CD4-positive, alpha-beta T cell treated with Interleukin-4 for 4 hours (primary cell): ENCODE measurements around the gene HUS1.
"Not testable (repeated sequence)": the region's sequence is repeated elsewhere in the genome, so short reads cannot be mapped to it uniquely, and the experiment has no call there.

Experiments
- DNase-seq: peaks from one replicate; pipeline ENCODE4 v3.0.0-alpha.2; 2020

The HUS1 gene

DNA sequence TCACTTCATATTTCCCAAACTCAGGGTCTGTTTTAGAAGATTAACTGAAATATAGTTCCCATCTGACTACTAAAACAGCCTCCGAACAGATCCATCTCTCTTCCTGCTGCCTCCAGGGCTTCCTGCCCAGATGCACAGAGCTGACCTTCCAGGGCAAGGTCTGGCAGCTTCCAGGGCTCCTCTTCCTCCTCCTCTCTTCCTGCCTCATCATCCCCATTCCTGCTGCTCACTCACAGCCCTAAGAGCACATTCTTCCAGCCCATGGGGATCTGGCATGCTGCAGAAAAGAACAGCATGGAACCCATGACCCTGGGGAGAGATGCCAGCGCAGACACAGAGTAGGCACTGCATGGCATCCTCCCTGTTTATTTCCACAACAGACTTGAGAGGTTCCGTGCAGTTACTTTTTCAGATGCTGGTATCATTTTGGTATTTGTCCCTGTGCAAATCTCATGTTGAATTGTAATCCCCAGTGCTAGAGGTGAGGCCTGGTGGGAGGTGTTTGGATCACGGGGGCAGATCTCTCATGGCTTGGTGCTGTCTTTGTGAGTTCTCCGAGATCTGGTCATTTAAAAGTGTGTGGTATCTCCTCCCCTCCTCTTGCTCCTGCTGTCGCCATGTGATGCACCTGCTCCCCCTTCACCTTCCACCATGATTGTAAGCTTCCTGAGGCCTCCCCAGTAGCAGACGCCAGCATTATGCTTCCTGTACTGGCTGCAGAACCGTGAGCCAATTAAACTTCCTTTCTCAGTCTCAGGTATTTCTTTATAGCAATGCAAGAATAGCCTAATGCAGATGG lies 35.5 kb downstream of the HUS1 start:
- DNase-seq, result no peak

DNA sequence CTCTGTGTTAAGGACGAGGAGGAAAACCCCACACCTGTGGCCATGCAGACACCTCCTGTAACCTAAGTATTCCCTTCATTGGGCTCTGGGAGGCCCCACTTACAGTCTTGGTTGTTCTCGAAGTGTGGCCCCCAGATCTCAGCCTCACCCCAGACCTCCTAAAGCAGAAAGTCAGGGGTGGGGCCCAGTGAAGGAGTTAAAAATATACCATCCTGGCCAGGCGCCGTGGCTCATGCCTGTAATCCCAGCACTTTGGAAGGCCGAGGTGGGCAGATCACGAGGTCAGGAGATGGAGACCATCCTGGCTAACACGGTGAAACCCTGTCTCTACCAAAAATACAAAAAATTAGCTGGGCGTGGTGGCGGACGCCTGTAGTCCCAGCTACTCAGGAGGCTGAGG lies 36.8 kb downstream of the HUS1 start:
- DNase-seq, result not testable (repeated sequence)

DNA sequence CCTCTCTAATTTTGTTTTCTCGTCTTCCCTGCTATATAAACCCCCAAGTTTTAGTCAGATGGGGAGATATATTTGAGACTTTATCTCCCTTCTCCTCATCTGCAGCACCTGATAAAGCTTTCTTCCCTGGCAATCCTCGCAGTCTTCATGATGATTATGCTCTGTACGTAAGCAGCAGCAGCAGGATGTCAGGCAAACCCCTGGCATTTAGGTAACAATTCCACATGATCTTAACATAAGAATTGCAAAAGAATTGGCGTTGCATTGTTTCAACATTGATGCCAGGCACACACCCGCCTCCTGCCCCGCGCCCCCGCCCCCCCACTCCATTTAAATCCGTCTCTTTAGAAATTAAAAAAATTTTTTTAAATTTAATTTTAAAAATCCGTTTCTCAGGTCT lies 37.3 kb downstream of the HUS1 start:
- no peak for DNase-seq

DNA sequence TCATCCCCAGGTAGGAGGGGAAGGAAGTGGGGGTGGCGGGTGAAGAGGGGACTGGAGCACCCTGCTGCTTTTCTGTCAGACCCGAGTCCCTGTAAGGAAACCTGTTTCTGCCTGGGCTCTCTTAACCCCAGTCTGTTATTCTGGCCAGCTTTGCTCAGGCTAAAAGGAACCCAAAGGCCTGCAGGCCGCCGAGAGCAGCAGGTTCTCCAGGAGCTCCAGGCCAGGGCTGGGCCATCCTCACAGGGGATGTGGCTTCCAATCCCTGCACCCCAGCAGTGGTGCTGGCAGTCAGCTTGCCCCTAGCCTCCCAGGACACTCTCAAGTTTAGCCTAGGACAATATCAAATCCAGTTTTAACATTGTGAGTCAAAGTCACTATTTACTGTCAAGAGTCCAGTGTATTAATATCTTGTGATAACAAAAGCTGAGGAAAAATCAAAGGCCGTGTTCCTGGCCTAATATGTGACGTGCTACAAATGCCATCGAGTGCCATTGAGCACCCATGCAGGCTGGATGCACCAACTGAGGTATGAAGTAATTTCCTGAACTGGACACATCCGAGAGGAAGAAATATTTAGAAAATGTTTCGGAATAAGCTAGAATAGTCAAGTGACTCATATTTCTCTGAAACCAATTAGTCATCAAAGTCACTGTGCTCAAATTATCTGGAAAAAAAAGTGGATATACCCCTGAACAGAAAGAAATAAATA lies 38.1 kb downstream of the HUS1 start:
- no peak for DNase-seq

DNA sequence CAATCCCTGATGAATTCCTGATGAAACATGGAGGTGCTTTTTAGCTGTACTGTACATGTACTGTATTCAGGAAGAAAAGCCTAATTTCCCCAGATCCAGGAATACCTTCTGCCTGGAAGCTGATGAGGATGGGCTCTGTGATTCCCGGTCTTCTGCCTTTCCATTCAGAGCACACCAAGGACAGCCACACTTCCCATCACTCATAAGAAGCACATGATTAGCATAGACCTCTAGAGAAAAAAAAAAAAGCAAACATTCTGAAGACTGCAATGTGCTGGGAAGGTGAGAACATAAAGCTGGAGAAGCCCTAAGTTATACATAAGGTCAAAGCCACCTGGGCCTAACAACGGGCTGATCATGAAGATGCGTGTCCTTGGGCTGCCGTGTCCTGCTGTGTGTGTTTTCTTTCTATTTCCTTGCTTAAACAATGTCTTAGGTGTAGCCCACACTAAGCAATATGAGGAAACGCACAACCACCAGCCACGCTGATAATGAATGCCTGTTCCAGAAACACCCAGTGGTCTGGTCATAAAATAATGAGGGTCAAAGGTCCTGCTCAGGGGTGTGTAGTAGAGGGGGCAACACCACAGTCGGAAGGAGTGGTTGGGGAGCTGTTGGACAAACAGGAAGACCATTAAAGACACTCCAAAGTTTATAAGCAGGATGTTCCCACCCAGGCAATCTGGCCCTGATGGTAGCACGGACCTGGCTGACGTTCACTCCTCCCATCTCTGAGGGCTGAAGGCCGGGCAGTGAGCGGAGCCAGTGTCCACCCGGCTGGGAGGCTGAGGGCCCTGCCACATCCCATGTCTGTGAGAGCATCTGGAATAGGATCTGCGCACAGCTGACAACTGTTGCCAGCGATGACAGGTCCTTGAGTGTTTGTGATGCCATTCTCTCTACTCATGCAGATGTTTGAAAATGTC lies 39.1 kb downstream of the HUS1 start:
- DNase-seq, result no peak

DNA sequence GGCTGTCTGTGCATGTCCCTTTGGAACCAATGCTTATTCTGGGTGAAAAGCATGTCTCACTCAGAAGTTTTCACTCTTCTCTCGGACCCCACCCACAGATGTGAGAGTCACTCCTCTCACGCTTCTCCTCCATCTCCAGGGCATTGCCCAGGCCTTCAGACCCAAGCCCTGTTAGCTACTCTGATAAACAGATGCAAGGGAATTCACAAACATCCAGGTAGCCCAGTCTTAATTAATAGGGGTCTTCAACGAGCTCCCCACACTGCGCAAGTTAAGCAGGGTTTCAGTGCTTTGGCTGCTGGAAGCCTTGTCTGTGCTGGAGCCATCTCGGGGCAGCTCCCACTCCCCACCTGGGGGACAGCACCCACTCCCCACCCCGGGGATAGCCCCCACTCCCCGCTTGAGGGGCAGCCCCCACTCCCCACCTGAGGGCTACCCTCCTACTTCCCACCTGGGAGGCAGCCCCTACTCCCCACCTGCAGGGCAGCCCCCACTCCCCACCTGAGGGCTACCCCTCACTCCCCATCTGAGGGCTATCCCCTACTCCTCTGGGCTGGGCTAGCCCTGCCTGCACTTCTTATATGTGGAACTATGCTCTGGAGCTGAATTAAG lies 39.9 kb downstream of the HUS1 start:
- no peak for DNase-seq

DNA sequence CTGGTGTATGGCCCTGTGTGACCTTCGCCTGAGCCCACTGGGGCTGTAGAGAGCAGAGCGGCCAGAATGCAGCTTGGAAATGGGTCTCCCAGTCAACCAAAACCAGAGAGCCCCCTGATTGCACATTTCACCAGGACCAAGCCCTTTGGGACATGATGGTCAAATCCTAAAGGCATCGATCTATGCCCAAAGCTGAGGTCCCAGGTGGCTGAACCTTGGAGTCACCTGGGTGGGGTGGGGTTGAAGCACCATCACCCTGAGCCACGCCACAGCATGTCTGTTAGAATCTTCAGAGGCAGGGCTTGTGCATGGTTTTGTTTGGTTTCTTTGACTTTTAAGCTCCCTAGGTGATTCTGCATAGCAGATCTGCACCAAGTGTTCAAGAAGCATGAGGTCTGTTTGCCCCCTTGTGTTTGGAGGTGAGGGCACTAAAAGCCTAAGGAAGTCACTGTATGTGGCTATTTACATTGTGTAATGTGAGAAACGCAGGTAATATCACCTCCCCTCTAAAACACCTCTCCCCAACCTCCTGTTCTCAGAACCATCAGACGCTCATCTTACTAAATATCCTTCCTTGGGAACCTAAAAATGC lies 40.7 kb downstream of the HUS1 start:
- DNase-seq, result no peak

DNA sequence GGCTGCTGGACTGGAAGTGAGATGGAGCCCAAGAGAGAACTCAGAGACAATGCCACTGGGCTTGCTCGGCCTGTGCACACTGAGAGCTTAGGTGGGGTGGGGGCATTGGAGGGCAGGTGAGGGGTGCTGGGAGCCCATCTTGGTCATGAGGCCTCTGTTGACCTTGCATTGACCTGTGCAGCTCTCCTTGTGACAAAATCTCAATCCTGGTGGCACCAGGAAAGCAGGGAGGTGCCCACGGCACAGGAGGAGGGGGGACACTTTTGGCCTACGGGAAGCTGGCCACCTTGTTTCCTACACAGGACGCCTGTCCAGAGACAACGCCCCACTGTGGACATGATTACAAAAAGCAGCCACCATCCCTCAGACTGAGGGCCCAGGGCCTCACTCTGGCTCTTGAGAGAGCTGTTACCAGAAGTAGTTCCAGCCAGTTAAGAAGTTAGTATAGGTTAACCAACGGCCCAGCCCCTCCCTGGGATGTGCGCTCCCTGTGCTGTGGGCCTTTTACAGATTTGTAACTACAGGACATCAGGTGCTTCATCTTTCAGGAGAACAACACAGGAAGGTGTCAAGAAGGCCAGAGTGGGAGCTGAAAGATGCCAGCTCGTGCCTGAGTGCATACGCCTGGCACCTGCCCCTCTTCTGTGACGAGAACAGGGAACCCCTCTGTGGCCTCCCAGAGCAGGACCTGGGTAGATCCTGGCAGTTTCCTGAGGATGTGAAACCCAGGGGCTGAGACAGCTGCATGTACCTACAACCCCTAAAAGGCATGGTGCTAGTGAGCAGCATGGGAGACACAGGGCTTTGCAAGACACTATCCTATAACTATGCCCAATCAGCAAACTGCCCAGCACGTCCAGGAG lies 41.5 kb downstream of the HUS1 start:
- no peak for DNase-seq

DNA sequence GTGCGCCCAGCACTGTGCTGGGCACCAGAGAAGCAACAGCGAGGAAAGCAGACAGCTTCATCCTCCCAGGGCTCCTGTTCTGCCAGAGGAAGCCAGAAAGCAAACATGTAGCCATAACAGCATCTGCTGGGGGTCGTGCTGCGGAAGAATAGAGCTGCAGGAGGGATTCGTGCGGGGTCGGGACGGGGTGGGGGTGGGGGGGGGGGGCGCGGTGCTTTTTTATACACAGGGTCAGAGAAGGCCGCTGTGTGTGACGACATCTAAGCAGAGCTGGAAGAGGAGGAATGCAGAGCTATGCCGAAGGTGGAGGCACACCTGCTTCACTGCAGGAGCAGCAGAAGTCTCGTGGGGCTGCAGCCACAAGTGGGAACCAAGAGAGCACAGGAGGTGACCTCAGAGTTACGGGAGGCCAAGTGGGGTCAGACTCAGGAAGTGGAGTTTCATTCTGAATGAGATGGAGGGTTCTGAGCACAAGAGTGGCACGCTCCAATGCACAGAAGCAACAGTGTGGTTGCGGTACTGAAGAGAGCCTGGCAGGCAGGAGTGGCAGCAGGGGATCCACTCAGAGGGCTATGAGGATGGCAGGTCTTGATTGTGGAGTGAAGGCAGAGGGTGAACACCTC lies 42.2 kb downstream of the HUS1 start:
- DNase-seq, result no peak

DNA sequence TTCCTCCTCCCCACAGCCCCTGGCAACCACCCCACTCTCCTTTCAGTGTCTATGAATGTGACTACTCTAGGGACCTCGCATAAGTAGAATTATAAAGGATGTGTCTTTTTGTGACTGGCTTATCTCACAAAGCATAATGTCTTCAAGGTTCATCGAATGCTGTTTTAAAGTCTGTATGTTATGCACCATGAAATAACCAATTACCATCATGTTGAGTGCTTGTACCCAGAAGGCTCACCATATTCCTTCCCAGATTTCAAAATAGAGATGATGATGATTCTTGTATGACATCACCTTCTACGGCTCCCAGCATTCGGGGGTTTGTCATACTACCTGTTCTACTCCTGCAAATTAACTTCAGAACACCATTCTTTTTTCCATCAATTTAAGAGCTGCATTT lies 43.1 kb downstream of the HUS1 start:
- no peak for DNase-seq

DNA sequence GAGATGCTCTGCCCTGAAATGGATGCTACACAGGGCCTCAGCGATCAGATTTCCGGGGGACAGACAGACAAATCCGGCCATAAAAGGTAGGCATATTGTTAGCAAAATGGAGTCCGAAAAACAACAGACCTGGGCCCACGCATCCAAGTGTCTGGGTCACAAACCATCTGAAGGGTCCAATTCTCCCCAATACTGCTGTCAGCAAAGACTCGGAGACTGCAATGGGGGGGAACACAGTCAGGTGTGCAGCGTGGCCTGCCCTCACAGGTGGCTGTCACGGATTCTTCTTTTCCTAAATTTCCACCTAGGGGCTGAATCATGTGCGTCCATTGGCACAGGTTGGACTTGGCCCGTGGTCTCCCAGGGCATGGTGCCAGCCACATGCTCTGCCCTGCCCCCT lies 44.1 kb downstream of the HUS1 start:
- DNase-seq, result no peak

DNA sequence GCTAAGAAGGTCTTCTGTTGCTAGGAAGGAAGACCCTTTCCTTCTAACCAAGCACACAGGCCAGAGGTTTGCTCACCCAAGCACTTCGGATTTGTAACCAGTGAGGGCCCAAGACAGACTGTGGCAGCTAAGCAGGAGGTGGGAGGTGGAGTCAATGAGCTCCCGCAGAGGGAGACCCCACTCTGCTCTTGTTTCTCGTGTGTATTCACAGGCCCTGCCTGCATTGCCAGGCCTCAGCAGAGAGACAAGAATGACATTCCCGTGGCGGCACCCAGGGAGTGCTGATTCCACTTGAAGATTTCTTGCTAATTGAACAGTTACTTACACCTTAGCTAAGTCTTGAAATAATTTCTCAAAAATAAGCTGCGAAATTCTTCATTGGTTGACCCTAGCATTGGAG lies 44.6 kb downstream of the HUS1 start:
- DNase-seq, result no peak

DNA sequence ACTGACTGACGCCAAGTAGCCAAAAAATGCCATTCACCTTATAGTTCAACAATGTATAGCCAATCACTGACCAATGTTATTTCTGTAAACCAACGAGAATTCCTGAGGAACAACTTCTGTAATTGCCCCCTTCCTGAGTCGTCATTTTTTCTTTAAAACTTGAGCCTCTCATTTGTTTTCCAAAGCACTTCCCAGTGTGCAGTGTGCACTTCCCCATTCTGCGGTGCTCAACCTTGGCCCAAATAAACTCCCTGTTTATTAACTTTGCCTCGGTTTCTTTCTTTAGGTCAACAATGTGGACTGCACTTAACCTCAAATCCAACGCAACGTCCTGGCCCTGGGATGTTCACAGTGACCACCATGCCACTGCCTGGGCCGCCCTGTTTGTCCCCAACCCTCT lies 46.2 kb downstream of the HUS1 start:
- DNase-seq, result no peak

DNA sequence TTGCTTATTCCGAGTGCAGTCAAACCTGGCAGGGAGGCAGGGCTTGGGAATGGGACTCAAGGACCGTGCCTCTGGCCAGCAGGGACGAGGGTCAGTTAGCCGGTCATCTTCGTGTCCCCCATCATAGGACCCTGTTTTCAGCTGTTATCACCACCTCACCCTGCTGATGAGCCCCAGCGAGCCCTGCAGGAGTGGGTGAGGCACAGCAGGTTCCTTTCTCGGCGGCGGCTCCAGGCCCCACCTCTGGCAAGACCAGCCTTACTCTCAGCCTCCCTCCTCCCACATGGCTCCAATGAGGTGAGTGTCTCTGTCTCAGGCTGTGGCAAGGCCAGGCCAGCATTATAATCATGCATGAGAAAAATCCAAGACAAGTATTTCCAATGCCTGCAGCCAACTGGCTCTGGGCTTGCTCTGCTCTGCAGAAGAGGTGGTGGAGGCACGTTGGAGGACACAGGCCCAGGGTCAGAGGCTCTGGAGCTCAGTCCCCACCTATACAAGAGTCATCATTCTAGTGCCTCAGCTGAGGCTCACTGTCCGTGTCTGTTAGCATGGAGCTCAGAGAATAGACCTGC lies 46.9 kb downstream of the HUS1 start:
- DNase-seq, result no peak

DNA sequence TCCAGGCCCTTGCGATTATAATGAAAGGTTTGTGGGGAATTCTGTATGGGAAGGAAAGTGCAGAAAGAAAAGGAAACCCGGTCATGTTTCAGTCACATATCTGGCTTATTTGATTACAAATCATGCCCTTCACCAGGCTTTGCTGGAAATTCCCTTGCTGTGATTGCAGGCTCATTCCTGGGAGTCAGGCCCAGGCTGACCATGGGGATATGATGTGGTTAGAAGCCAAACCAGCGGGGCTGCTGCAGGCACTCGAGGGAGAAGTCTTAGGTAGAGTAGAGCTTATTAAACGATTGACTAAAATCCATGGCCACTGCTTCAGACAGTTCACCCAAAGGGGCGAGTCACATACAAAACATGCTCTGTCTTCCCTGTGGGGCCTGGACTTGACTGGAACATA lies 47.4 kb downstream of the HUS1 start:
- DNase-seq, result no peak

DNA sequence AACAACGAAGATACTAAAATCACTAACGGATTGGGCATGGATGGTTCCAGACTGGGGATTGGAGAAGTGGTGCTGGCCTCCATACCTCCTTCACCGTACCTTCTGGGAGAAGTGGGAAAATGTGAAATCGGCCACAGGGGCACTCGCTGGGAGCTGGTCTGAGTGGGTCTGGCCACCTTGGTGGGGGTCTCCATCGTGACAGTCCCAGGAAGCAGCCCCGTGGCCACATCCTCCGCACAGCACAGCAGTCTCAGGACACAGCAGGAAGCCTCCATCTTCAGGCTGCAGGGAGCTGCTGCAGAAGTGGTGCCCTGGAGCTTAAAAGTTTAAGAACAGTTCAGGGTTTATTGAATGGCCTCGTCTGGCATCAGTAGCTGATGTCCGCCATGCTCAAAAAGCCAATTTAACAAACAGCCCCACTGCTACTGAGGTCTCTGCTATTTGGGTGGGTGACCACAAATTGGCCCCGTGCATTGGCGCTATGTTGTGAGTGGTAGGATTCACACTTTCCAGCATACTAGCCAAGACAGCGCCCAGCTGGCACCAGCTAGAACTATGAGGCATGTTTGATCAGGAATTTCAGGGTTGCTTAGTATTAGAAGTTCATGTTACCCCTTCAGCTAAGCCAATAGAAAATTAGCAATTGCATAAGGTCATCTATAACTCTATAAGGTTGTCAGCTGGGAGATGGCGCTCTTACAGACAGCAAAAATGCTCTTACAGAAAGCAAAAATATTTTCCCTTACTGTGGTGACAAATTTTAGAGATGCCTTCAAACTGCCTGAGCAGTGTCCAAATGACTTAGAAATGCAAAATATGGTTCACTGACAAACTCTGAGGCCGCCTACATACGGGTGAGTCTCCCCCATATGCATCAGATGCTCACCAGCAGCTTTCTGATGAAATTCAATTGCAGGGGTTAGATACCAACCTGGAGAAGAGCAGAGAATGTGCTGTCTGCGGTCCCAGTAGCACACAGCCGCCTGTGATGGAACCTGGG lies 48.1 kb downstream of the HUS1 start:
- no peak for DNase-seq

DNA sequence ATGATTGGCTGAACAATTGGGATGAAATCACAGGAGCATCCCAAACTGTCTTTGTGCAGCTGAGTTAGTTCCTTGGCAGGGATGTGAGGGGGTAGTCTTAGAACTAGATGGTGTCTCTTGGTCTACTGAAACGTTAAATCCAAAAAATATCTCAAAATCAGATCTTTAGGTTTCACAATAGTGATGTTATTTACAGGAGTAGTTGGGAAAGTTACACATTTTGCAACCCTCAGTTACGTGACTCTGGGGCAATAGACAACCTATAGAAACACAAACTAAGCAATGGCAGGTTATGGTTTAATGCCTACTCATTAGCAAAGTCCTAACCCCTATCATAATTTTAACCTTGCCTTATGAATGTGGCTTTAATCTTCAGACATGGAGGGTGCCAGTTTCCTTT lies 55.1 kb downstream of the HUS1 start:
- DNase-seq, result no peak

DNA sequence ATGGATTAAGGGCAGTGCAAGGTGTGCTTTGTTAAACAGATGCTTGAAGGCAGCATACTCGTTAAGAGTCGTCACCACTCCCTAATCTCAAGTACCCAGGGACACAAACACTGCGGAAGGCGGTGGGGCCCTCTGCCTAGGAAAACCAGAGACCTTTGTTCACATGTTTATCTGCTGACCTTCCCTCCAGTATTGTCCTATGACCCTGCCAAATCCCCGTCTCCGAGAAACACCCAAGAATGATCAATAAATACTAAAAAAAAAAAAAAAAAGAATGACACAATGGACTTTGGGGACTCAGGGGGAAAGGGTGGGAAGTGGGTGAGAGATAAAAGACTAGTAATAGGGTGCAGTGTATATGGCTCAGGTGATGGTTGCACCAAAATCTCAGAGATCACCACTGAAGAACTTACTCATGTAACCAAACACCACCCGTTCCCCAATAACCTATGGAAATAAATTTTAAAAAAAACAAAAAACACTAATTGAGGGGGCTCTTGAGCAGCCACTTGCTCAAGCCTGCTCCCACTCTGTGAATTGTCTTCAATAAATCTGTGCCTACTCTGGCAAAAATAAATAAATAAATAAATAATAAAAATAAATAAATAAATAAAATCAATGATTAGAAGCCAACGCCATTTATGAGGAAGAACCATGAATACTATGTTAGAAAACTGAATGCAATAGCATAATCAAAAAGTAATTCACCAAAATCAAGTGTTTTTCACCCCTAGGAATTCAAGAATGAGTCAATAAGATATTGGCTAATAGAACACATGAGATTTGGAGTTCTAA lies 56.1 kb downstream of the HUS1 start:
- not testable (repeated sequence) for DNase-seq

DNA sequence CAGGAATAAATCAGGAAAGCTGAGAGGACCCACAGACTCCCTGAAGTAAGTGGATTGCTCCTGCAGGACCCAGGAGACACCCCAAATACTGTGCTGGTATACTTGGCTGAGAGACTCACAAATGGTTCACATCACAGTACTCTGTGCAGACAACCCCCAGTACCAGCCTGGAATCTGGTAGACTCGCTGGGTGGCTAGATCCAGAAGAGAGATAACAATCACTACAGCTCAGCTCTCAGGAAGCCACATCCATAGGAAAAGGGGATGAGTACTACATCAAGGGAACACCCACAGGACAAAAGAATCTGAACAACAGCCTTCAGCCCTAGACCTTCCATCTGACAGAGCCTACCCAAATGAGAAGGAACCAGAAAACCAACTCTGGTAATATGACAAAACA lies 62.9 kb downstream of the HUS1 start:
- not testable (repeated sequence) for DNase-seq
